DLD1 (cell line): Measurements from ENCODE around the gene PRKCE.

Source experiments
- in situ Hi-C: cut with HindIII; loops from 2 replicates; pipeline ENCODE4 v1.10.0; 2017; ENCODE audit warnings: low sequenced_read_pairs

PRKCE gene

DNA sequence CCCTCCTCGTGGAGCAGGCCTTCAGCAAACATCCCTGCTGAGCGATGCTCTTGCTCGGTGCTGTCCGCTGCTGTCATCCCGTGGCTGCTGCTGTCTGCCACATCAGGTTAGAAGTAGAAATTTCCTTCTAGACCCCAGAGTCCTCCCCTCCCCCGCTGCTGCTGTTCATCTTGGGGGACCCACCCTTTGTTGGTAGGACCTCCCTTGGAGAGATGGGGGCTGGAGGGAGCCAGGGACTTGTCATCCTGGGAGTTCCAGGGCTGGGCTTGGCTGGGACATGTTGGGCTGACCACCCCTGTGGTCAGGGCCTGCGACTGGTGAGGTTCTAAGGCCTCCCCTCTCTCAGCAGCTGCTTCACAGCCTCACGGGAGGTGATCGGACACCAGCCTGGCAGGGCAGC is 122.4 kb downstream of the PRKCE start:
- in situ Hi-C loops = no loop called here

DNA sequence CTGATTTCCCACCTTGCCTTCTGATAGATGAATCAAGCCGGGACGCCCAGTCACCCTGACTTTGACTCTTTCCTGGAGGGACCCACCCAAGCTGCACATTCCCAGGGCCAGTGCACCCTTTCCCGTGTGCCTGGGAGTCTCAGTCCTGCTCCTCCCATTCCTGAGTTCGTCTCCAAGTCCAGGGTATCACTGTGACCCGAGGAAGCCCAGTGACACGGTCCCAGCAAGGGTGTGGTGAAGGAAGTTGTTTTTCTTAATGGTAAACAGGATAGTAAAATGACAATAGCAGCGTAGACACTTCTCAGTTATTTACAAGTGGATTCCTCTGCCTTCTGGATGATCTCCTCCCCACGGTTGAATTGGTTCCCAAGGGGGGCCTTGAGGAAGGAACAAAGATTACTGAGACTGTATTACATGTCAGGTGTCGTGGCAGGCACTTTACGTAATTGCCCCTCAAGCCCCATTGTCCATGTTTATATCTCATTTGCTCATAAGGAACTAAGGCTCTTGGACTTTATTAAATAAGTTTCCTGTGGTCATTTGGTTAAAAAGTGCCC is 123.3 kb downstream of the PRKCE start:
- in situ Hi-C loops = no loop called here

DNA sequence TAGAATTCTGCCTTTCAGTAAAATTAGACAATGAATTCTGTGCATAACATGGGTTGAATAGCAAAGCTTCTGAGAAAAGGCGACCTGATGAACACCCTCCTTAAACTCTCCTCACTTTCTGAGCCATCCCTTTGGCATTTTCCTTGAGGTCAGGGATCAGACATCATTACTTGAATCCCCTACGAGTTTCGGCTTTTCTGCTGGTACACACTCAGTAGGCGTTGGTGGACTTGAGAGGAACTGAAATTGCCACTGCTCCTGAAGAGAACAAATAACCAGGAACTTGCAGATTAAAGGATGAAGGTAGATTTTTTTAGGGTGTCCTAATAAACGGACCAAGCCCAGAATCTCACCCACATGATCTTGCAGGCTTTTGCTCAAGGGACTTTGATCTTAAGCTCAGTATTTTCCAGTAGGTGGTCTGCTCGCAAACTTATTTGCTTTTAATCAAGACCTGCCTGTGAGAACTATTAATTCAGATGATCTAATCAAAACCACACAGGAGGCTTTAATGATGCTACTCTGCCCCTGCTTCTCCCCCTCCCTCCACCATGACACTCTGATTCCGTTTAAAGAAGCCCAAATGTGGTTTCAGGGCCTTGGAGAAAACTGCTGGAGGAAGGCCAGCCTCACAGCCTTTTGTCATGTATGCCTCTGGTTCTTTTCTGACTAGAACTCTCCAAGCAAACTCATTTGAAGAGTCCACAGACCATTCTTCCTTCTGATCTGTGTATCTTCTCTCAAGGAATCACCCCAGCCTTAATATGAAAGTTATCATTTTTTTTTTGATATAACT is 124.9 kb downstream of the PRKCE start:
- in situ Hi-C loops = no loop called here

DNA sequence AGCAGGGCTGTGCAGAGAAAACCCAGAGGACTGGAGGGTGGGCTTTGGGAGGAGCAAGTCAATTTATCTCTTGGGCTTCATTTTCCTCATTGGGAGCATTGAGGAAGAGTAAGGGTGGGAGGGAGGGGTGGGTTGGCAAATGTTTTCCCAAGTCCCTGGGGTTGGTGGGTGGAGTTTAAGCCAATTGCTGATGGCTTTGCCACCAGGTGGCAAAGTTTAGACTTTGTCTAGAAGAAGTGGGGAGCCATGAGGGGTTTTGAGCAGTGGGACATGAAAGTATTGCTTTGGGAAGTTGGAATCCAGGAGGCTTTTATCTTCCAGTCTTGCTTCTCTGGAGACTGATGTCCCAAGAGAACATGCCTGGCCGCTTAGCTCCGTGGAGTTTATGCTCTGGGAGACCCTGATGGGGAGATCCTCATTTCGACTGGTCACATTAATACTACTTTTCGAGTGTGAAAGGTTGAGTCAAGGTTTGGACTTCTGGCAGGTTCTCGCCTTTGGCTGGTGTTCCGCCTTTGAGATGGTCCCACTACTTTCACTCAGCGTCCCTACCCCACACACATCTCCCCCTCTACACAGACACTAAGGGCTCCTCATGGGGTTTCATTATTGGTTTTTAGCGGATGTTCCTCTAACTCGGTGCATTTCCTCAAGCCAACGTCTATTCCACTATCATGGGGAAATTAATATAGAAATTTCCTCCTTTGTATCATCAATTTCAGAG is 126.7 kb downstream of the PRKCE start:
- in situ Hi-C loops = no loop called here

DNA sequence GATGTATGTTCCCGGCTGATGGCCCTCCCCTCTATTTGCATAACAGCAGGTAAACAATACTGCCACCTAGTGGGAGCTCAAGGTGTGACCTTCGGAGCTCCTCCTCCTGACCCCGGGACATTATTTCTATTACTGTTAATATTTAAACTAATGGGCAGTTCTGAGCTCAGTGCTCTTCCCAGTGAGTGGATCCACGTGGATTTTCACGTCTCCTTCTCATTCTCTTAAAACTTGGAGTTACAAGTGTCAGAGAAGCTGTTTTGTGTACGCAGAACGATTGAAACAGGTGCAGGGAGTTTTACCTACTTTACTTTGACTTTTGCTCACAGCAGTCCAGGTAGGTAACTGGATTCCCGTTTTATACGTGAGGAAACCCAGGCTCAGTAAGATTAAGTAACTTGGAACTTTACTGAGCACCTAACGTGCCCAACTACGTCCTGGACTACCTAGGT is 127.3 kb downstream of the PRKCE start:
- in situ Hi-C loops = no loop called here

DNA sequence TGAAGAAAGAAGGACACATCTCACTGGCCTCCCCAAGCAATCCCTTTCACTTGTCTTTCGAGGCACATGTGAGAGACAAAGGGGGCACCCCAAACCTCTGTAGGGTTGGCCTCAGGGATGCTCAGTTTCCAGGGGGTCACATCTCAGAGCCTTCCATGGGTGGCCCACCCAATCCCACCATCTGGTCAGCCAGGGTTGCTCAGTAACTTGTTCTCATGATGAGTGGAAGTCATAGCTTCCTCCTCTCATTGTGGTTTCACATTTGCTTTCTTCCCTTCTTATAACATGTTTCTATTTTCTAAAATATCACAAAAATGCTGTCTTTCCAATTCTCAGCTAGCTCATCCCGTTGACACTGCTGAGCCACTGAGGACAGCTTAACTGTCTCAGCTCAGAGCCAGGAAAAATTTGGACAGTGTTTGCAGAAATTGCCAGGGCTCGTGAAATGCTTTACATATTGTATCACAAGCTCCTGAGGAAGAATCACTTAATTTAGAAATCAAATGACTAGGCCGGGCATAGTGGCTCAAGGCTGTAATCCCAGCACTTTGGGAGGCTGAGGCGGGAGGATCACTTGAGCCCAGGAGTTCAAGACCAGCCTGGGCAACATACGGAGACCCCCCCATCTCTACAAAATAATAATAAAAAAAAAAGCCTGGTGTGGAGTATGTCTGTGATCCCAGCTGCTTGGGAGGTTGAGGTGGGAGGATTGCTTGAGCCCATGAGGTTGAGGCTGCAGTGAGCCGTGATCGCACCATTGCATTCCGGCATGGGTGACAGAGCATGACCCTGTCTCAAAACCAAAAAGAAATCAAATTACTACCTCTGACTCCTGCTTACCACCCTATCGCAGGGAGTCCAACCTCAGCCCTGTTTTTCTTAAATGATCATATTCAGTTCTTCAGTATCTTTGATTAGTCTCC is 129.3 kb downstream of the PRKCE start:
- in situ Hi-C loops = no loop called here

DNA sequence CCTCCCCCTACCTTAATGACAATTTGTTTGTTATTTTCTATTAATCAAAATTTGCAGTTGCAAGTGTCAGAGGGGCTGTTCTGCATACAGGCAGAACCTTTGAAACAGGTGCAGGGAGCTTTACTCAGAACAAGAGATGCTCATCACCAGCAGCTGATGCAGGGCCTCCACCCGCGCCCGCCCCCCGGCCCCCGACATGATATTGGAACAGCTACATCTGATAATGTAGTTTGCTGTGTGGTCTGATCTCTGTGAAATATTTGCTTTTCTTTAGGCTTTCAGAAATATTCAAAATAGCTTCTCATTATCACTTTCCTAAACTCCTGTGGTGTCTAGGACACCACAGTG is 130.0 kb downstream of the PRKCE start:
- in situ Hi-C loops = no loop called here

DNA sequence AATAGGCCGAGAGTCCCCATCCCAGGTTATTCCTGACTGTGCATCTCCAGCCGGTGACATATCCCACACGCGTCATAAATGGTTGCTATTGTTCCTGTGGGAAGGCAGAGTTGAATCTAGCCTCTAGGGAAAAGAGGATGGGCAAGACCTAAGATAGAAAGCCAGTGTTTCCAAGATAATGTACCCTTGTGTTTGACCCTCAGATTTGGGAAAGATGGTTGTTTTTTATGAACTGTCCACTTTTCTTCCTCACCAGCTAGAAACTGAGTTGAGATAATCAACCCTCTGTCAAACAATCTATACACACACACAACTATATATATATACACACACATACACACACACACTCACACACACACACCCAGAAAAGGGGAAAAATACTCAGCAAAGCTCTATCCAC is 131.0 kb downstream of the PRKCE start:
- in situ Hi-C loops = no loop called here

DNA sequence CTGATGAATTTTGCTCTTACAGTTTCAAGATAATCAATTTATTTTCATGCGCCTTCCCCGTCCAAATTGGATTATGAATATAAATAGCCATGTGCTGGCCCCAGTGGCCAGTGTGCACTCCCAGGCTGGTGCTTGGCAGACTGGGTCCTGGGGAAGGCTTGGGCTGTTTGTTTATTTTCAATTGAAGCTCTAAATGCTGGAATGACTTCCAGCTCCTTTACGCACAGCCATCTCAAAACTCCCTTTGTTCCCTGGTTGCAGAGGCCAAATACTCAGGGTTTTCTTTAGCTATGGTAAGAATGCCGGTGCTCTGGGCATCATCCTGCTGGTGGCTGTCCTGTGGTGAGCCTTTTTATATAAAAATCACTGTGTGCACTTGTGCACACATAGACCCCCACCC is 131.5 kb downstream of the PRKCE start:
- in situ Hi-C loops = no loop called here

DNA sequence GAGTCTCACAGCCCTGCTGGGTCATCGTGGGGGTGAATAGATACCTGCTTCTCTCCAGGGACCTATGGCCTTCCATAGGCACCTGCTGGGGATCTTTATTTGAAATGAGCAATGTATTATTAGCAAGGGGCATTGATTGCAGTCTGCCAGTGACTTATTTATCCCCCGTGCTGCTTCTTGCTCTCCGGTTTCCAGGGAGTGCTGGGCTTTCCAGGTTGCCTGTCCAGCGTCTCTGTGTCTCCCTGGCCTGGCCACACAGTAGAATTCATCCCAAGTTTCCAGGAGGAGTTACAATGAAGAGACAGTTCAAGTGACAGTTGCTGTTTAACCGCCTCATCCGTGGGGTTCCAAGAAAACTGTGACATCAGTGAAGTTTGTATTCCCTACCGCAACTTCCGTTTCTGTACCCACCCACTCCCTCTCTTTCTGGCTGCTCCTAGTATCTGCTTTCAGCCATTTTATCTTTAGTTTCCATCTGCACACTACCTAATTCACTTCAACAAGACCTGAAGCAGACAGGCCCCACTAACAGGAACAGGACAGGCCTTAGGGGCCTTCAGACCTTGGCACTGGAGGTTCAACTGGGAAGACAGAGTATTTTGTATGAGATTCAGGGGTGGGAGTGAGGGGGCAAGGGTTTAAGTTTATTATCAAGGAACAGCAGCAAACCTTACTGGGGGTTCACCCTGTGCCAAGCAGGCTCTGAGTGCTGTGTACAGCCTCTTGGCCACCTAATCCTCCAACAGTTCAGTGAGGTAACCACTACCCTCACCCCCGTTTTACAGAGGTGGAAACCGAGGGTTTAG is 134.8 kb downstream of the PRKCE start:
- in situ Hi-C loops = no loop called here

DNA sequence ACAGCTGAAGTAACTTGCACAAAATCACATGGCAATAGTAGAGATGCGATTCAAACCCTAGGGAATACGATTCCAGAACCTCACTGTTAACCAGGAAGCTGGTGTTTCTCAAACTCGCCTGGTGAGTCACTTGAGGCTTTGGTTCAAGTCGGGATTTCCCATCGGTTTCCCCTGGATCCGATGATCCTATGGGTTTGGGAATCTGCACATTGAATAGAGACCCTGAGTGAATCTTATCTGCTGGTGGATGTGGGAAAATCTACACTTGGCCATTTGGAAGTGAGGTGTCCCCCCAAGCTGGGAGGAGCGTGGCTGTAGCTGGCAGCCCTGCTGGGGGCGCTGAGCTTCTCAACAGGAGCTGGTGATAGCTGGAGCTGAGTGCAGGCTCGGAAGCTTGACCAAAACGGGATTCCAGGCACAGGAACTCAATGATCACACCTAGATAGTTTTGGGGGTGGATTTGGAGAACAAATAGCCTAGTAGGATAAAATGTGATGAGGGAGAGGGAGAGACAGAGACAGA is 135.4 kb downstream of the PRKCE start:
- in situ Hi-C loops = no loop called here

DNA sequence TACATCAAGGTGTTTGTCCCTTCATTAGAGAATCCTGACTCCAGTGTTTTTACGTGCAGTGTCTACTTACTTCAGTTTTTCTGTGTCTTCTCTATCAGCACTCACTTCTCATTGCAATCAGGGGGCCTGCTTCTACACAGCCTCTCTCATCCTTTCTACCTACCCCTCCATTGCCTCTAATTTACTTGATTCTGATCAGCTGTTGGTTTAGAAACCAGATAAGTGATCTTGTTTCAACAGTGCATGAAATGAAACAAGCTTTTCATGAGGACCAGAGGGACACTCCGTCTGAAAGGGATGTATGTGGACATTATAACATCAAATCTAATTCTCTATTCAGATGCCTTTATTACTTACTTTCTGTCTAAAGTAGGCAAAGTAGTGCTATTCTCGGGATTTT is 136.9 kb downstream of the PRKCE start:
- in situ Hi-C loops = no loop called here

DNA sequence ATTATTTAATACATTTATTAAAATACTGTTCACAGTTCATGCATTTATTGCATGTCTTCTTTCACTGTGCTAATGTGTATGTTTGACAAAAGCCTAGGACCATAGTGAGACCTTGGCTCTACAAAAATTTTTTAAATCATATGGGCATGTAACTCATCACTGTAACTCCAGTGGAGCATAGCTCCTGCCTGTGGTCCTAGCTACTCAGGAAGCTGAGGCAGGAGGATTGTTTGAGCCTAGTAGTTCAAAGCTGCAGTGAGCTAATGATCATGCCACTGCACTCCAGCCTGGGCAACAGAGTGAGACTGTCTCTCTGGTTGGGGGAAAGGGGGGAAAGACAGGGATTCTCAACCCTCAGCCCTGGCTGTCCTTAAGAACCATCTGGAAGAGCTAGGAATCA is 137.8 kb downstream of the PRKCE start:
- in situ Hi-C loops = no loop called here

DNA sequence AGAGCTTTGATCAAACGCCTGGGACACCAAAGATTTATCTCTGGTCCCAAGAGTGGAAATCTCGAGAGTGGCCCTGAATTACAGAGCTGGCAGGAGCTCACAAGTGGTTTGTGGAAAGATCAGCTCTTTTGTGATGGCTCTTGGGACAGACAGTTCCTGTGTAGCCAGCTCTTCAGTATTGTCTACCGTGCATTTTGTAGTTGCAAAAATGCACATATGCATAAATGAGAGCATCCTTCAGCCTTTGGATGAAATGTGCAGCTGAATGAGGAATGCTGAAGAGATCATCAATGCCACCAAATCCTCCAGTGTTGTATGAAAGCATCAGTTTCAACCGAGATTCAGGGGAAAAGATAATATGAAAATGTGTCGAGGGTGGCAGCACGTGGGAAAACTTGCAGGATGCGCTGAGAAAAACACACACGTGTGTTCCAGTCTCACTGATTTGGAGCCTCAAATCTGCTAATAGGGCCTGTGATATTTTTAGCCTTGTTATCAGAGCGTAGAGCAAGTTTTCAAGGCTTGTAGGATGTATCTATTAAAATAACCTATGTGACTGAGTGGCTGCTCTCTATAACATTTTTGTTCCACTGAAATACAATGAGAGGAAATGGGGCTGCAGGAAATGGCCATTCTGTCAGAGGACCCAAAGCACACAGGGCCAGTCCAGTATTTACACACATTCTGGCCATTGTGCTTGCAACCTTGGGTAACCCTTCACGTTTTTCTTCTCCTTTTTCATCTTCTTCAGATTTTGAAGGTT is 138.7 kb downstream of the PRKCE start:
- in situ Hi-C loops = no loop called here

DNA sequence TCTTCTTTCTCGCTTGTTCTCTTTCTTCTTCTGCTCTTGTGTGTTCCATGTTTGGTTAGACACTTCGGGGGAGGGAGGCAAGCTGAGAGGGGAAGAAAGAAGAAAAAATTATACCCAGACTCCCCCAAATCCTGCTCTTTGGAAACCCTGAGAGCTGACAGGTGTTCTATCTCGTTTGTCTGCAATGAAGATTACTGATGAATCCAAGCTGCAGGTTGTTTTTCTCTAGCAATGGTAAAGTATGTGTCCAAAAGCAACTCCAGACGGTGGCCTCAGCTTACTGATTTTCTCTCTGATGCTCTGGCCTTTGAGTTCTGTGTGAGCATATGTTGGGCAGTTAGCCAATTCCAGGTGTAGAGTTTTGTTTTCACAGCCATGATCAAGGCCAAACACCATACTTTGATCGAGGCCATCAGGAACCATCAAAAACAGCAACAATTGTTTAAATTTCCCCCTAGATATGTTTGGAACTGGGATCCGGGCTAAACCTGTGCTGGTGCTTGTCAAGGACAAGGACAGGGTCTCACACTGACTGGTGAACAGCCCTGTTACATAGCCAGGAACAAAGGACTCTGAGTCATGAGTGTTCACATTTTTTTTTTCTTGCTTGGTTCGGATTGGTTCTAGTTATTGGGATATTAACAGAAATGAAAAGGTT is 142.0 kb downstream of the PRKCE start:
- in situ Hi-C loops = no loop called here

DNA sequence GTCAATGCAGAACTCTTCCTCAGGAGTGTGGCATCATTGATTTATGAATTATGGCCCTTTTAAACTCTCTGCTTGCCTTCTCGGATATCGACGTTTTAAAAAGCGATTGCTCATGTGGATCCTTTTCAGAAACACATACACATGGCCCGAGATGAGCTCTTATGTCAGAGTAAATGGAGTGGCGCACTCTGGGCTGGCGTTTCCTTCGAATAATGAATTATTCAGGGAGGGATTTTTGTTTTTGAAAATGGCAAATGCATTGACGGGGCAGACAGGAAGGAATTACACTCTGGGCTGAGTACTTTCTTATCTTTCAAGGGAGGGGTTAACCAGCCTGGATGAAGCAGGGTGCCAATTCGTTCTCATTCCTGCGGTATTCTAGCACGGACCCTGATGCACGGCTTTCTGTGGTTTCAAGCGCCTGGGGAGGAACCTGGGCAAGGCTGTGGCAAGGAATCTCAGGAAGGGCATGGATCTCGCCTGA is 142.7 kb downstream of the PRKCE start:
- in situ Hi-C loops = no loop called here

DNA sequence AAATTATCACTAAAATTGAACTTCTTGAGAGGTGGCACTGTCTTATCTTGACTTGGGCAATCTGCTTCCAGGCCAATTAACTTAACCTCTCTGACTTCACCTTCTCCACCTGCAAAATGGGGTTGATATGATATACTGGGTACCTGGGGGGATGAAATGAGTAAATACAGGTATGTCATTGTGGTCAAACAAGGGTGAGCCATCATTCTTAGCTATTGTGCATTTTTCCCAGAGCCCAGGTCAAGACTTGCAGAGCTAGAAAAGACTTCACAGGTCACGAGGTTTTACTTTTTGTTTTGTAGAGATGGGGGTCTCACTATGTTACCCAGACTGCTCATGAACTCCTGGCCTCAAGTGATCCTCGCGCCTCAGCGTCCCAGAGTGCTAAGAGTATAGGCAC is 145.0 kb downstream of the PRKCE start:
- in situ Hi-C loops = no loop called here

DNA sequence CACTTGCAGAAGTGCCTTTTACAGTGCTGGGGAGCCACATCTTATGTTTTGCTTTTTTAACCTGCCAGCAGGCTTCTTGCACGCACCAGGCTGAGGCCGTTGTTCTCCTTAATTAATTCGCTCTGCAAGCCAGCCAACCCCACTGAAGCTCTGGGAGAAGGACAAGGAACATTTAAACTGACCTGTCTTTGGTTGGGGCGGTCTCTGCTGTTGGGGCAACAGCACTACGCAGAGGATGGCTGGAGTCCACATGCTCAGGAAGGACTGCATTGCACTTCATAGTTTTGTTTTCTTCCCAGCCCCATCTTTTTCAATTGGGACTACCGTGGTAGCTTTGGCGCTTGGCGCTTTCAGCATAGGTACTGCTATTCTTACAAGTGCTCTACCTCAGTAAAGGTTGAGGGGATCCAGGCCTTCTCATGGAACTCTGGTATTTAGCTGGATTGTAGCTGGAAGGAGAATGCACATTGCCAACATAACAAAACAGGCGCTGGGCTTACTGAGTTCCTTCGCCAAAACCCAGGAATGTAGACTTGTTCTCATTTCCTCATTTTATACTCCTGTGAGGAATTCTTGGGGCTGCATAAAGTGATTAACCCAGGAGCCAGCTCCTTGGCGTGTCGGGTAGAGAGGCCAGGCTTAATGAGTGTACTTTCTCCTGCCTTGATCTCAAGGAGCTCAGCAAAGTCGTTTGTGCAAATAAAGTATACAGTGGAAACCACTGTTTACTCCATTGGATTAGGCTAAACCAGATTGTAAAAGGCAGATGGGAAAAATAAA is 146.2 kb downstream of the PRKCE start:
- in situ Hi-C loops = no loop called here
